ENCODE results near the gene ATP2A2. TPM values are rescaled to one million over a fixed set of nuclear protein-coding genes. Genes with fewer than 3 reads are reported as not detected.

The ATP2A2 gene
- total and polyA plus RNA-seq, 2 experiments from 2014 or later: 47.2 to 225 TPM

- Histone ChIP-seq H3K36me3 (ENCODE audit: insufficient read depth) (peaks cover 51% of the 10 kb centered on the region), H3K79me2 (replicated peaks; ENCODE audit: insufficient read depth) (no peaks in the 10 kb centered on the region), H3K4me1 (ENCODE audit: insufficient read depth) (no peaks in the 10 kb centered on the region; the same call in 1 of the 2 replicates), H3K9me2 (ENCODE audit: insufficient read depth) (no peaks in the 10 kb centered on the region), H2AFZ (no peak overlapping the region), H3K27ac (ENCODE audit: low read depth) (no peak overlapping the region), H3K4me2 (no peak overlapping the region), H4K20me1 (replicated peaks; ENCODE audit: insufficient read depth) (peaks cover 40% of the 10 kb centered on the region), H3K4me3 (no peak overlapping the region), H3F3A (replicated peaks; ENCODE audit: low read depth) (peaks cover 26% of the 10 kb centered on the region), H3K27me3 (ENCODE audit: insufficient read depth) (no peaks in the 10 kb centered on the region)
- Mint-ChIP-seq H3K27me3 (ENCODE audit: insufficient read depth, low read depth, poor library complexity) (peaks cover 17% of the 10 kb centered on the region), H3K4me1 (no peaks in the 10 kb centered on the region), H3K9me3 (no peaks in the 10 kb centered on the region), H3K27ac (no peak overlapping the region), H3K36me3 (ENCODE audit: low read depth) (peaks cover 78% of the 10 kb centered on the region), H3K4me3 (no peak overlapping the region)
- no peak for DNase-seq (ENCODE audit: low spot score)
- no peak for ATAC-seq
- TF ChIP-seq ZNF462 (CRISPR knock-in tag; IDR thresholded peaks at IDR 0.05) (no peak), STAT1 (IDR thresholded peaks at IDR 0.05; ENCODE audit: unreplicated experiment) (no peak), REST (IDR thresholded peaks at IDR 0.05; ENCODE audit: unreplicated experiment) (no peak), JUNB (IDR thresholded peaks at IDR 0.05; ENCODE audit: unreplicated experiment) (no peak), NANOG (IDR thresholded peaks at IDR 0.05; ENCODE audit: borderline replicate concordance) (no peak), EZH2 (IDR thresholded peaks at IDR 0.05; ENCODE audit: low read depth, unreplicated experiment) (no peak), ZNF331 (CRISPR knock-in tag; IDR thresholded peaks at IDR 0.05; ENCODE audit: low read depth) (no peak), ETS1 (IDR thresholded peaks at IDR 0.05) (no peak), CTCF (conservative IDR thresholded peaks at IDR 0.05; ENCODE audit: low read depth in 2 of 2) (no peak), EZH2phosphoT487 (IDR thresholded peaks at IDR 0.05; ENCODE audit: unreplicated experiment) (no peak), ZNF114 (CRISPR knock-in tag; IDR thresholded peaks at IDR 0.05) (no peak), POLR2AphosphoS5 (IDR thresholded peaks at IDR 0.05; ENCODE audit: low read depth) (no peak)
Observed at GRCh38 chr12:110347767-110348166, 66.7 kb downstream of the ATP2A2 start.
